Glomerular visceral epithelial cell (primary cell): ENCODE measurements around the gene FNDC3B.

Experiments used
- DNase-seq: peaks from one replicate; pipeline ENCODE4 v3.0.0-alpha.2; 2016; ENCODE audit errors: extremely low spot score

The FNDC3B gene

DNA sequence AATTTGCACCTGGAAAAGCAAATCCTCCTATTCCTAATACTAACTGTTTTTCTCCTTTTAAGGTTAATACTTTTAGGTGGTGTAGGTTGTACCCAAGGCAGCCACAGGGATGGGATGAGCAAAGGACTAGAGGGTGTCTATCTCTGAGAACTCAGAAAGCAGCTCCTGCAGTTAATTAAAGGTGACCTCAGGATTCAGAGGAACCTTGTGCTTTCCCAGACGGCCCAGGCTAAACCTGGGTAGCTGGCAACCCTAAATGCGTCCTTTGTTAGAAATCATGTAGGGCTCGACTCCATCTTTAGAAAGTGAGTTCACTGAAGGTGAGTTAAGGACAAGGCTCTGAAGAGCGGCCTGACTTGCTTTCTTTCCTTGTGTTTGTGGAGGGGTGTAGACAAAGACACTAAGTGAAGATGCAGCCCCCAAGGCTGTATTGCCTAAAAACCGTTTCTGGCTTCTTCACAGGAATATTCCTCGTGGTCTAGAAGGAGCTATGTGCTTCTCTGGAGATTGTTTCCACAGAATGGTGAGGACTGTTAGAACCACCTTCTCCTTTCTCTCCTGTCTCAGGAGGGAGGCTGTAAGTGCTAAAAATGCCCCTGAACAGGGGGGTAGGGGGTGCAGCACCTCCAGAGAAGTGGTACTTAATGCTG lies 14.9 kb downstream of the FNDC3B start:
- no peak for DNase-seq

DNA sequence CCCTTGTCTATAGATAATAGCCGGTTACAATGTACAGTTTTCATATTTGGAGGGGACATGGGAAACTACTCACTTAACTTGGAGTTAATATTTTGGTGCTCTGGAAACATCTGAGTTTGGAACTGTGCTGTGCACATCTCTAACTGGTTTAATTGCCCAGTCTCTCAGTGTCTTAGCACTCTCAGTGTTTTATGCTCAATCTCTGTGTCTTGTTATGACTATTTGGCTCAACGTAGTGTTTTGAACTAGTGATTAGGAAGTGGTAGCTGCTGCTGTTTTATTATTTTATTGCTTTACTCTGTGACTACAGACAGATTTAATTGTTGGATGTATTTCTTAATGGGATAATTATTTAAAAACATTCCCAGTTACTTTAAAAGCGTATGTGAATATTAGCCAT lies 17.0 kb downstream of the FNDC3B start:
- no peak for DNase-seq

DNA sequence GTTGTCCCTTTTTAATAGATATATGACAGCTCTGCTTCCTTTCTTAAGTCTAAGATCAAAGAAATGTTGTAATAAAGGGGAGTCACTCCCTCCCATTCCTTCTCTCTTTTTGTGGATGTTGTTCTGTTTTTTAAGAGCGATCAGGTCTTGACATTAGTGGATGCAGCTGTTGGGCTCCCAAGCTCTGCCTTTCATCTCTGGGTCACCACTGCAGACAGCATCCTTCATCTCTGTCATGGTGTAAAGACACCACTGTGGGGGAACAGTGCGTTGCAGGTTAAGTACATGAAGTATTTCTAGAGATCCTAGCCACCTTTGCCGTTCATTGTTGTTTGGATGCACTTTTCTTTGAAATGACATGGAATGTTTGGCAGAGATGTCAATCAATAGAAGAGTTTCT lies 17.7 kb downstream of the FNDC3B start:
- no peak for DNase-seq

DNA sequence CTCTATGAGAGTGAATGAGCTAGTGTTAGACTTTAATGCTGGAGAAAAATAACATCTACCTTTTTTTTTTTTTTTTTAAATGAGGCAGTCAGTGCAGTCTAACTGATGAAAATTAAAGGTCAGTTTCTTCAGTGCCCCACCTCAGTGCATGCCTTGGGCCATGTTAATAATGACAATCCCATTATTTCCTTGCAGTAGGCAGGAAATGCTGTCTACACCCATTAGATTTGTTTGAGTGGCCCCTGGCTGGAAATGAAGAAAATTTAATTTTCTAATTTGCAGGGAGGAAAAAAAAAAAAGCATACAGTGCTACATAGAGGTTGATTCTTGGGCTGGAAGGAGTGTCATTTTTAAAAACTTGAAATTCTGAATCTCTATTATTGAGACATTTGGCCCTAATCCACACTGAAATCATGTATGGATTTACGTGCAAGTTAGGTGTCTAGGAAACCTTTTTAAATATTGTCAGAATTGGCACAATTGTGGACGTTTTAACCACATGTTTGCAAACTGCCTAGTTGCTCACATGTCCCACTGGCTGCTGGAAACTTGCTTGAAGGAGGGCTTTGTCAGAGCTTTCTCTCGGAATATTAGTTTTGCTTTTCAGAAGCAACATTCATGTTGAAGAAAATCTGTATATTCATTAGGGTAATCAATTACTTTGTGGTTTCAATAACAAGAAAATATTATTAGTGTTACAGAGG lies 18.4 kb downstream of the FNDC3B start:
- DNase-seq, result no peak

DNA sequence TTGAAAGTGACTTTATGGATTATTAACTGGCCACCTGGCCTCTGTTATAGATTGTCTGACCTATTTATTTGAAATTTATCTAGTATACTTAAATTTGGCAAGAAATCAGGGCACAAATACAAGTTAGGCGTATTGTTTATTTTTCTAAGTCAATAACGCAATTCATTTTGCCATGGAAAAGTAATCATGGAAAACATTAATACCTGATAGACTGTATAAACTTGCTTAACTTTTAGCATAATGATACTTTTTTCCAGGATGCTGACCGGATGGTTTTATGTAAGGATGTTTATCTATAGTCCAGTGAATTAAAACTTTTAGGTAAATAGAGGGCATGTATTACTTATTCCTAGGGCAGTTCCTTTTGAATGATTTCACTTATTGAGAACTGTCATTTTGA lies 20.2 kb downstream of the FNDC3B start:
- no peak for DNase-seq

DNA sequence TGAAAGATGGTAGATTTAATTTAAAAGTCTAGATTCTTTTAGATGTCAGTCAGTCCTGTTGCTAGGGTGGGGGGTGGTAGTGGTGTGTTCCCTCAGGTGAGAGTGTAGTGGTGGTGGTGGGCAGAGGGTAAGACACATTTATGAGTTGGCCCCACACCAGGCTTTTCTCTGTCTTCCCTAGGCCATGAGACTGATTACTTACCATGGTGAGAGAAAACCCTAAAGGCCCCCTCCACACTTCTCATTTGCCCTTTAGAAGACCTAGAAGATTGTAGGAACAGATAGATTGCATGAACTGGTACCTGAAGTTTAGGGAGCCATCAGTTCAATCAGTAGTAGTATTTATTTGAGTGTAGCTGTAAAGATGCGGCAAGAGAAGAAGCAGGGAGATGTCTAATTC lies 20.9 kb downstream of the FNDC3B start:
- DNase-seq, result no peak

DNA sequence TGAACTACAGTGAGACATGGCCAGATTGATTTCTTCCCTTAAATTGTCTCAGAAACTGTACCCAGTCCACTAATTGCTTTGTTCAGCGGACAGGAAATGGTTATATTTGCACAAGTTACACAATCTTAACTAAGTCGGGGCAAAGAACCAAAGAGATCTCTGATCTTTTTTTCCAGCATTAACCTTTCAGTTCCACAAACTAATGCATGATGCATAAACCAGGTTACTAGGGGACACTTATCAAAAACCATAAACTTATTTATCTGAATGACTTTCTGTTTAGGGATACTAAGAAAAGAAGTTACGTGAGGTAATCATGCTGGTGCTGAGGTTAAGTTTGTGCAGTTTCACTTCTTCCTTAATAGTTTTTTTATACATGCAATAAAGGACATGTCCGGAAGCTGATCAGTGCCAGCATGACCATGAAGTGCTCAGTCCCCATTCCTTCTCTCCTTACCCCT lies 22.4 kb downstream of the FNDC3B start:
- DNase-seq, result no peak

DNA sequence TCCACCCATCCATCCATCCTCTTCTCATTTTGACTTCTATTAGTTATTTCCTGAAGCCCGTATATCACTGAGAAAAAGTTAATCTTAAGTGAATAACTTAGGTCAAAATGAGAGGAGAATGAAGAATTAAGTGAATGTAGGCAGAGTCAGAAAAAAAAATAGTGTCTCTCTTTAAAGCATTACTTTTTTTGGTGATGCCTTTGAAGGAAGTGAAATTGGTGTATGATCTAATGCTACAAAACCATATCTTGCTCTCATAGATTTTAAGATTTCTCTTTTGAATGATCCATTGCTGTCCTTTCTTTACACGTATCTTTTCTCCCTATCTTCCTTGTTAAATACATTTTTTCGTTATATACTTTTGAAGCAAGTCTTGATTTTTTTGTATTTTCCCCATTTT lies 23.4 kb downstream of the FNDC3B start:
- DNase-seq, result no peak

DNA sequence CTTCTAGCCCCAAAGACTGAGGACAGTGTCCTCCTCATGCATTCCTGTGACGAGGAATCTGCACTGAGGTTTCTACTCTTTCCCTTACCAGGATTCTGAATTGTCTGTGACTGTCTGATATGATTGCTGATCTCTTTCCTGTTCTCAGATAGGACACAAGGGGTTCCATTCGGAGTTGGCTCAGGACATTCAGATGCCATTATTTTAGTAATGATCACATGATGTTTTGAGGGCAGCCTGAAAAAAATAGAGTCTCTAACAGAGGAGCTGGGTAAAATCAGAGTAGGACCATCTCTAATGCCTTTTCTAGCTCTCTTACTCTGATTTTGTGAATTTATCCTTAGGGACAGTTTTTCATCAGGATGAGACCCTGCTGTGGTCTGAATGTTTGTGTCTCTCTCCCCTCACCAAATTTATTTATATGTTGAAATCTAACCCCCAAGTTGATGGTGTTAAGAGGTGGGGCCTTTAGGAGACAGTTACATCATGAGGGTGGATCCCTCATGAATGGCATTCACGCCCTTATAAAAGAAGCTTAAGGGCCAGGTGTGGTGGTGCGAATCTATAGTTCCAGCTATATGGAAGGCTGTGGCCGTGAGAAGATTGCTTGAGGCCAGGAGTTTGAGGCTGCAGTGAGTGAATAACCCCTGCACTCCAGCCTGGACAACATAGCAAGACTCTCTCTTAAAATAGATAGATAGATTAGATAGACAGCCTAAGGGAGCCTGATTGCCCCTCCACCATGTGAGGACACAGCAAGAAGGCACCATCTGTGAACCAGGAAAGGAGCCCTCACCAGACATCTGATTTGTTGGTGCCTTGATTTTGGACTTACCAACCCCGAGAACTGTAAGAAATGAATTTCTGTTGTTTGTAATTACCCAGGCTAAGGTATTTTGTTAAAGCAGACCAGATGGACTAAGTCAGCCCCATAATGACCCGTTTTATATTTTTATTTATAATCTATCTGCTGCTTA lies 24.4 kb downstream of the FNDC3B start:
- no peak for DNase-seq

DNA sequence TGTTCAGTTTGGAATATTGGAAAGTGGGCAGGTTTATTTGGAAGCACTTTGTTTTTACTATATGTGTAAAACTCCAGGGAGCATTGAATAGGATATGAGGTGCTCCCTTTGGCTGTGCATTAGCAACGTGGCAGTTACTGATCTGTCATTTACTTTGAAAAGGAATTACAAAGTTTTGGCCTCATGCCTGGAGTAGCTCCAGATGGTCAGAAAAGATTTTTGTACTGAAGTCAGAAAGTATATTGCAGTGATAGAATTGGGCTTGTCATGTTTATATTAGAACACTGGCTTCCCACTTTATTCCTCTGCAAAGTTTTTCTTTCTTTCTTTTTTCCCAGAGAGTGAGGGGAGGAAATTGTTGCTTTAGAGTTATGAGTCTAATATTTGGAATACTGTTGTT lies 26.1 kb downstream of the FNDC3B start:
- DNase-seq, result peak; percentile 34

DNA sequence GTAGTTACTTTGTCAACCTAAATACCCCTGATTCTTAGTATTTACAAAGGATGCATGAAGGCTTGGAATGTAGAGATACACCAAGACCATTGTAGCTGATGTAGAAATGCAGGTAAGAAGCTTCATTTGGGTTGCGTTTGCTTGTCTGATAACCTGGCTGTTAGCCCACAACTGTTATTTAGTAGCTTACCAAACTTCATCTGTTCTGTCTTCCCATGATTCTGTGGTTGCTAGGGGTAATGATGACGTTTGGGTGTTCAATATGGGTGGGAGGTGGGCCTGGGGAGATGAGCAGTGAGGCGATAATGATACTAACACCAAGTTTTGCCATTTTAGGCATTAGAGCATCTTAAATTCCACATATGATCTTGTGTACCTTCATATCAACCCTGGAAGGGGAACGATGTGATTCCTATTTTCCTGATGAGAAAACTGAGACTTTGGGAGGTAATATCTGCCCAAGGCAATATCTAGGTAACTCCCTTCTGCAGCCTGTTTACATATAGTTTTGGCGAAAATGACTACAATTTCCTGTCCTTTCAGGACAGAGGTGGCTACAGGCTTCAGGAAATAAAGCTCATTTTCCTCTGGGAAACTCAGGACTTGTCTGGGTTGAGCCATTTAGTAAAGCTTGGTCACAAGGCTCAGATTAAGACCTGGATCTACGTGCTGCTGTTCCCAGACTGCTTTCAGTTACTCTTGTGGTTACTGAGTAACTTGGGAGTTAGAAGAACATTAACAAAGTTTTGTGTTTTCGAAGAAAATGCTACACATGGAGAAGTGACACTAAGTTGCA lies 26.8 kb downstream of the FNDC3B start:
- DNase-seq, result peak; percentile 83

DNA sequence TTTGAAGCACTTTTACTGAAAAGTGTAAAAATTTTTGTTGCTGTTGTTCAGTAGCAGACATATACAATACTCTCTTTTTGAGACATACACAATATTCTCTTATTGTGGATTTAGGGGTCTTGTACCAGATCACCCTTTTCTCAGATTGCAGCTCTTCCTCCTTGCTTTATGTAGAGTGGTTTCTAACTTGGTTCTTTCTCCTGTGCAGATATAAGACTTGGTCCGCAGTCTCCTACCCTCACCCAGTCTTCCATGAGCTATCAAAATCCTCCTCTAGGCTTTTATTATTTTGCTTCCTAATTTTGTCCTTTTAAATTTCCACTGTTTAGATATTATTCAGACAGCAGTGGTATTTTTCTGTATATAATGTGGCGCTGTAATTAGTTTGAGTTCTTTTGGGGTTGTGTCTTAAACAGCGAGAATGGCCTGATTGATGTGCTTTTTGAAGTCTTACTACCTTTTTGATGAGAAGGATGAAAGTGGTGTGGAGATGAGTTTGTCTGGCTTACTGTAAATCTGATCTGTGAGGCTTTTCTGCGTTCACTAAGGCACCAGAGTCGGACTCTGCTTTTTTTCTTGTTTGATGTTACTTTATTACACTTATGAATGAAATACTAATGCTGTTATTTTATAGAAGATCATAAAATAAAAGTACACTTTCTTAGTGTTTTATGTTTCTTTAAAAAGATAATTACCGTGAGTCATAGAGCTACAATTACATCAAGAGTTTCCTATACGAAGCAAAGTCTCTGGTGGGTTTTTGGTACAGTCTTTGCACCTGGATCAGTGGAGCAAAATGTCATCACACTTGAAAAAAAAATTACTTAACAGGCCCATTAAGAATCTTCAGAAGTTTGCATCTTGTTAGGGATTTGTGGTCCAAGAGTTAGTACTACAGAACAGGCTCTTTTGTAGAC lies 27.8 kb downstream of the FNDC3B start:
- no peak for DNase-seq

DNA sequence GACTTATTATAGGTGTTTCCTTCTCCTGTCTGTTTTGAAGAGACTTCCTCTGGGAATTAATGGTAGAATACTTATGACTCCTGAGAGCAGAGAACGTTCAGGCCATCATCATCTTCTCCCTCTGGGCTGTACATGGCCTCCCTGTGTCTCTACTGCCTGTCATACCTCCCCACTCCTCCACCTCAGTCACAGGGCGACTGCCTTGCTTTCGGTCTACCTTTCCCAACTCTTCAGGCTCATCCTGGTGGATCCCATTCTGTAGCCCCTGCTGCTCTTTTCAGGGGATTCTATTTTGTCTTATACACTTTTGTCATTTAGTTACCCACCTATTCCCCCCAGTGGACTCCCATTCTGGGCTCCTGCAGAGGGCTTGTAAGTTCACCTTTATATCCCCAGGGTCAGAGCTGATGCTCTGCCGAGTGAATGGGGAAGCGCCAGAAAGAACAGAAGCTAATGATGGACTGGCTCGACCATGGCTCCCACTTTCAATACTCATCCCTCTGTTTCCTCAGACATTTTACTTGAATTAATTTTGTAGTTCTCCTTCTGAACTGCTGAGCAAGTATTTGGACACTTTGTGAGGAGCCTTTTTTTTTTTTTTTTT lies 28.6 kb downstream of the FNDC3B start:
- no peak for DNase-seq

DNA sequence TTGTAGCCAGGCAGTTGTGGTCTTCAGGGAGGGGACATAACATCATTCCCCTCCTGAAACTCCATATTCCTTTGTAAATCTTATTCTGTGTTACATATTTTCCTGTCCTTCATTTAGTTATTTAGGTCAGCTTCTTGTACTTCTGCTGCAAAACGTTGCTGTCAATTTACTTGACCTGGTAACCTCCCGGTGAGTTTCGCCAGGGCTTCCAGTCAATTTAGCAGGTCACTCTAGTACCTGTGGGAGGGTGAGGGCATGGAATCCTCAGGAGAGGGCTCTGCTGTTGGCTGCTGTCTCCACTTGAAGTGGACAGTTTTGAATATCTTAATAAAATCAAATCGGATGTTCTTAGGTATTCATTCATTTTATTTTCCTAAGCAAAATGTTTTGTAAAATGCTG lies 29.6 kb downstream of the FNDC3B start:
- DNase-seq, result no peak

DNA sequence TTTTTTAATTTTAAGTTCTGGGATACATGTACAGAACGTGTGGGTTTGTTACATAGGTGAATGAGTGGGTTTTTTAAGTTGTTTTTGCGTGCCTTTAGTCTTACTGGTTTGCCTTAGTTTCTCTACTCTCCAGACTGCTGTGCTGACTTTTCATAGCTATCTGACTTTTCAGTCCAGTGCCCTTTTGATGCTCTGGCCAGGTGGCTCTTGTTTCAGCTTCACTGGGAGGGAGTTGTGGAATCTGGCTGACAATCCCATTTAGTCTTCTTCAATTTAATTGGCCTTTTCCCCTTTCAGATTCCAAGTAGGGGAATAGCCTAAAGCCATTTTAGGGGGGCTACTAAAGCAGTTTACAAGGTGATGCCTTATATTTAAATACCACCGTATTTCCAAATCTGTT lies 30.1 kb downstream of the FNDC3B start:
- no peak for DNase-seq

DNA sequence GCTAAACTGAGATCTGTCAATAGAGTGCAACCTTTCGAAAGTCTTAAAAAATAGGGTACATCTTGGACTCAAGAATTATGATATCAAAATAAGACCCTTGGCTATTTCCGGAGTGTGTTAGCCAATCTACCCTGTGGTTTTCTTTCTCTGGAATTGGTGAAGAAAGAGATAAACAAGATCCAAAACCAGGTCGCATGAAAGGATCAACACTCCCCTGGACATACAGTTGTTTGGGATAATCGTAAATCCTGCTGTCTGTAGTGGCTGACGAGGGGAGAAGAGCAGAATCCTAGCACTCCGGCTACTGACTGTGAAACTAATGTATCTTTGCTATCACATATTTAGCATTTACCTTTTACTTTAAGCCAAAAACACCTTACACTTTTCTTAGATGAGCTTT lies 30.9 kb downstream of the FNDC3B start:
- no peak for DNase-seq

DNA sequence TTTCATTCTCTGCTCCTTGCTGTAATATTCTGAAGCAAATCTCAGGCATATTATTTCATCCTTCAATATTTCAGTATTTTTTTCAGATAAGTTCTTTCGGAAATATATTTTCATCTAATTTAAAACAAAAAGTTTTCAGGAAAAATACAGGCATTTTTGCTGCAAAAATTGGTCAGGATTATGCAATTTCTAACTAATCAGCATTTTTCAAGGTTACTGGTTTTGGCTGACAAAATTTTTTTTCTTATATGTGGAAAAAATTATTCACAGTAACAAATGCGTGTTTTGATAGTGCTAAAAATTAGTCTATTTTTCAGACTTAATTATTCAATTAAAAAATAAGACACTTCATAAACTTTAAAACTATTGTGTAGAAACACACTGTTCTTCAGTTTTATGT lies 31.4 kb downstream of the FNDC3B start:
- no peak for DNase-seq

DNA sequence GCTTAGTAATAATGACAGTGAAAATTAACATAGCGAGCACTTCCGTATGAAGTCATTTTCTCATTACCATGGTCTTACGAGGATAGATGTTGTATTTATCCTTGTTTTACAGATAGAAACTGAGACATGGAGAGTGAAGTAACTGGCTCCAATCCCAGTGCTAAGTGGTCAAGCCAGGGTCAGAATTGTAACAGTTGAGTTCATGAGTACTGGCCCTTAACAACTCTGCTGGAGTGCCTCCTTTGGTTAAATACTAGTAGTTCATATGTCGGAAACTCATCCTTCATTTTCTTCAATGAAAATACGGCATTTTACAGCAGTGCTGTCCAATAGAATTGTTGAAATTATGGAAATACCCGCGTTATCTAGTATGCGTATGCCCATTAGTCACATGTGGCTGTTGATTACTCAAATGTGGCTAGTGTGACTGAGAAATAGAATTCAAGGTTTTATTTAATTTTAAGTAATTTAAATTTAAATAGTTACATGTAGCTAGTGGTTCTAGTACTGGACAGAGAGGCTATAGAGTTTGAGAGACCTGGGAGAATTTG lies 32.5 kb downstream of the FNDC3B start:
- DNase-seq, result no peak

DNA sequence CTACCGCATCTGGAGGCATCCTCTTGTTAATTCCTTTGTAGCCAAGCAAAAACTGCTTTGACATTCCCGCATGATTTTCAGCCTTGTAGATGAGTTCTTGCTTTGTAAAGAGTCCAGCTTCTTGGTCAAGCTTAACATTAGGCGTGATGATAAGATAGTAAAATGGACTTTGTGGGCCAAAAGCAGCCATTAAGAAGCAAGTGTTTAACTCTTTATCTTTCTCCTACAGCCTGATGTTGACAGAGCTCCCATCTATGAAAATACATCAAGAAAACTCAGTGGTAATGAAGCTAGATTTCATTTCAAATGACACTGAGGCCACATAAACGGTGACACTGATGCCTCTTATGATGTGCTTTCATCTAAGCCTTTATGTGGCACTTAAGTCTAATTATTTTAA lies 33.2 kb downstream of the FNDC3B start:
- no peak for DNase-seq
